Astrocyte of the spinal cord (primary cell): ENCODE results near the gene ERICH2.

Experiments used
- DNase-seq: peaks from one replicate; pipeline ENCODE4 v3.0.0; 2011; ENCODE audit warnings: low read depth, low spot score
- H3K4me3 ChIP-seq: 2 replicates; pipeline ENCODE4 v1.5.1; 2011; ENCODE audit warnings: low read depth, mild to moderate bottlenecking, low read length, moderate library complexity
- CTCF ChIP-seq: IDR thresholded peaks from 2 replicates; pipeline ENCODE4 v1.5.1; 2012; ENCODE audit warnings: low read depth, mild to moderate bottlenecking, low read length, inconsistent platforms
- in situ Hi-C: cut with HindIII; loops from 2 replicates; pipeline ENCODE4 v1.10.0; 2017; ENCODE audit warnings: low sequenced_read_pairs

Gene ERICH2

GRCh38 chr2:170847716-170848115 lies 77.5 kb downstream of the ERICH2 start:
- no peak overlapping the region for H3K4me3 ChIP-seq
- no peak for DNase-seq
- in situ Hi-C loops = no loop called here
- no peak for TF ChIP-seq CTCF
